ENCODE data around the gene HNRNPC.

GRCh38 chr14:21269252-21270046 is at the start of gene HNRNPC:
- TF ChIP-seq, protein P1, sequence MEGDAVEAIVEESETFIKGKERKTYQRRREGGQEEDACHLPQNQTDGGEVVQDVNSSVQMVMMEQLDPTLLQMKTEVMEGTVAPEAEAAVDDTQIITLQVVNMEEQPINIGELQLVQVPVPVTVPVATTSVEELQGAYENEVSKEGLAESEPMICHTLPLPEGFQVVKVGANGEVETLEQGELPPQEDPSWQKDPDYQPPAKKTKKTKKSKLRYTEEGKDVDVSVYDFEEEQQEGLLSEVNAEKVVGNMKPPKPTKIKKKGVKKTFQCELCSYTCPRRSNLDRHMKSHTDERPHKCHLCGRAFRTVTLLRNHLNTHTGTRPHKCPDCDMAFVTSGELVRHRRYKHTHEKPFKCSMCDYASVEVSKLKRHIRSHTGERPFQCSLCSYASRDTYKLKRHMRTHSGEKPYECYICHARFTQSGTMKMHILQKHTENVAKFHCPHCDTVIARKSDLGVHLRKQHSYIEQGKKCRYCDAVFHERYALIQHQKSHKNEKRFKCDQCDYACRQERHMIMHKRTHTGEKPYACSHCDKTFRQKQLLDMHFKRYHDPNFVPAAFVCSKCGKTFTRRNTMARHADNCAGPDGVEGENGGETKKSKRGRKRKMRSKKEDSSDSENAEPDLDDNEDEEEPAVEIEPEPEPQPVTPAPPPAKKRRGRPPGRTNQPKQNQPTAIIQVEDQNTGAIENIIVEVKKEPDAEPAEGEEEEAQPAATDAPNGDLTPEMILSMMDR (IDR thresholded peaks at IDR 0.05; ENCODE audit: low read depth, low read length) = no peak
- peak; percentile 91 for TF ChIP-seq POLR2A (IDR thresholded peaks at IDR 0.05; ENCODE audit: extremely low read depth, insufficient read length)
- no peak; the same call in 1 of the 2 replicates for TF ChIP-seq MAX (IDR thresholded peaks at IDR 0.05; ENCODE audit: low read depth, low read length)
- TF ChIP-seq MYC (IDR thresholded peaks at IDR 0.05; ENCODE audit: low read depth, low read length) = peak; percentile 79
